Measurements from ENCODE around the gene CDR2. TPM values are rescaled to one million over a fixed set of nuclear protein-coding genes. Genes with fewer than 3 reads are reported as not detected.

CDR2 gene
- total RNA-seq, 1 experiment from 2014 or later = 29.3 TPM

- Histone ChIP-seq H3K27me3 (ENCODE audit: insufficient read depth, low read depth) (no peaks in the 10 kb centered on the region), H2AFZ (no peak overlapping the region), H3K4me1 (replicated peaks; ENCODE audit: insufficient read depth) (peaks cover 41% of the 10 kb centered on the region), H3K9me2 (ENCODE audit: insufficient read depth) (0 out of 2 replicates have a peak, but pooled peaks cover 3% of the 10 kb centered on the region), H4K20me1 (ENCODE audit: insufficient read depth) (no peaks in the 10 kb centered on the region), H3K4me2 (no peak overlapping the region), H3K27ac (no peak overlapping the region), H3F3A (ENCODE audit: insufficient read depth, low read depth) (peaks cover 24% of the 10 kb centered on the region), H3K9me3 (ENCODE audit: insufficient read depth, low read depth) (0 out of 2 replicates have a peak, but pooled peaks cover 8% of the 10 kb centered on the region), H3K4me3 (no peak overlapping the region), H3K79me2 (ENCODE audit: low read depth) (no peaks in the 10 kb centered on the region), H3K36me3 (ENCODE audit: low read depth) (peaks cover 5% of the 10 kb centered on the region; the same call in 1 of the 2 replicates)
- no peak for DNase-seq
- POLR2A ChIA-PET (ENCODE audit: unreplicated experiment) = interaction anchor here (0.6 kb wide), 1 partner anchor 19 kb away, joined by 4 read pairs; no protein-coding TSS in a partner anchor
- intact Hi-C loops (cut with micrococcal nuclease; ENCODE audit: unreplicated experiment) = no loop called here
- CTCF ChIA-PET = no interaction called here
- TF ChIP-seq CTCF (conservative IDR thresholded peaks at IDR 0.05) = no peak
- TF ChIP-seq EZH2 (IDR thresholded peaks at IDR 0.05; ENCODE audit: low read depth) = no peak
- BruUV-seq (replicated peaks) = no TSS peak
Measured at GRCh38 chr16:22383827-22384226, 9.4 kb upstream of the CDR2 start.

GRCh38 chr16:22381392-22381791 is 7.0 kb upstream of the CDR2 start:
- H3K36me3 ChIP-seq (ENCODE audit: low read depth) = no peaks in the 10 kb centered on the region
- CTCF ChIA-PET = no interaction called here

GRCh38 chr16:22380529-22380928 is 6.1 kb upstream of the CDR2 start:
- ChIA-PET CTCF (no interaction called here), POLR2A (ENCODE audit: unreplicated experiment) (no interaction called here)
- Histone ChIP-seq H4K20me1 (ENCODE audit: insufficient read depth) (no peaks in the 10 kb centered on the region), H3K79me2 (ENCODE audit: low read depth) (no peaks in the 10 kb centered on the region), H3F3A (ENCODE audit: insufficient read depth, low read depth) (no peaks in the 10 kb centered on the region), H3K4me1 (replicated peaks; ENCODE audit: insufficient read depth) (peaks cover 10% of the 10 kb centered on the region; the same call in 1 of the 2 replicates), H3K27ac (no peak overlapping the region), H3K36me3 (ENCODE audit: low read depth) (no peaks in the 10 kb centered on the region), H3K4me3 (no peak overlapping the region), H3K27me3 (ENCODE audit: insufficient read depth, low read depth) (no peaks in the 10 kb centered on the region), H3K9me2 (ENCODE audit: insufficient read depth) (0 out of 2 replicates have a peak, but pooled peaks cover 3% of the 10 kb centered on the region), H2AFZ (no peak overlapping the region), H3K4me2 (no peak overlapping the region), H3K9me3 (ENCODE audit: insufficient read depth, low read depth) (no peaks in the 10 kb centered on the region)
- TF ChIP-seq EZH2 (IDR thresholded peaks at IDR 0.05; ENCODE audit: low read depth) = no peak
- no peak for TF ChIP-seq CTCF (conservative IDR thresholded peaks at IDR 0.05)
- intact Hi-C loops (cut with micrococcal nuclease; ENCODE audit: unreplicated experiment) = no loop called here
- DNase-seq = no peak
- no TSS peak for BruUV-seq (replicated peaks)

More at GRCh38 chr16:22381392-22381791, 7.0 kb upstream of the CDR2 start:
- Histone ChIP-seq H3K4me2 (no peak overlapping the region), H2AFZ (no peak overlapping the region), H3K9me3 (ENCODE audit: insufficient read depth, low read depth) (no peaks in the 10 kb centered on the region), H3K27ac (no peak overlapping the region), H3K9me2 (ENCODE audit: insufficient read depth) (0 out of 2 replicates have a peak, but pooled peaks cover 3% of the 10 kb centered on the region), H3K4me3 (no peak overlapping the region), H3K27me3 (ENCODE audit: insufficient read depth, low read depth) (no peaks in the 10 kb centered on the region), H3F3A (ENCODE audit: insufficient read depth, low read depth) (peaks cover under 1% of the 10 kb centered on the region; the same call in 1 of the 2 replicates), H3K79me2 (ENCODE audit: low read depth) (no peaks in the 10 kb centered on the region), H4K20me1 (ENCODE audit: insufficient read depth) (no peaks in the 10 kb centered on the region), H3K4me1 (replicated peaks; ENCODE audit: insufficient read depth) (peaks cover 18% of the 10 kb centered on the region)
- intact Hi-C loops (cut with micrococcal nuclease; ENCODE audit: unreplicated experiment) = no loop called here
- TF ChIP-seq EZH2 (IDR thresholded peaks at IDR 0.05; ENCODE audit: low read depth) (no peak), CTCF (conservative IDR thresholded peaks at IDR 0.05) (no peak)
- DNase-seq = no peak
- POLR2A ChIA-PET (ENCODE audit: unreplicated experiment) = no interaction called here
- no TSS peak for BruUV-seq (replicated peaks)
